K562 (cell line): ENCODE measurements around the gene ALPP. TPM values are rescaled to one million over a fixed set of nuclear protein-coding genes. Genes with fewer than 3 reads are reported as not detected.

Experiments used
- ATAC-seq: fragments of 200-7000 bp; cut with Tn5 transposase; 3 replicates; pipeline ENCODE4 v1.9.1; 2020; ENCODE audit warnings: moderate library complexity
- BruUV-seq: library from RNA; stranded (reverse); fragments of 400-500 nt; replicated peaks from 2 replicates; lab custom pipeline; 2021; lab: Mats Ljungman, UMichigan
- CTCF ChIA-PET: fragments of 300-600 bp; formaldehyde crosslinking; extraction: SDS; loops from one replicate; lab custom pipeline; 2021; ENCODE audit warnings: low intra/inter-chr PET ratio; lab: Yijun Ruan, JAX
- POLR2A ChIA-PET: fragments of 300-600, 350-650 bp; sonication (Branson Sonifier 250); formaldehyde crosslinking; extraction: SDS; loops from one replicate; lab custom pipeline; 2021; ENCODE audit warnings: antibody characterized with exemption, inconsistent platforms; lab: Yijun Ruan, JAX
- DNase-seq, 4 experiments: peaks; one replicate each; pipeline versions ENCODE4 v3.0.0 to v3.0.0-alpha.2; 2011 to 2018; ENCODE audit warnings: low spot score in 3 of 4, mixed read lengths in 3 of 4; ENCODE audit errors: extremely low read depth in 1 of 4
- FAIRE-seq: peaks from 2 replicates; lab custom pipeline; 2011; peaks lifted over from hg19 to GRCh38; lab: Jason Lieb, UNC
- H2AFZ ChIP-seq: 2 replicates; pipeline ENCODE4 v1.6.0; 2011; ENCODE audit warnings: low read depth, low read length, control low read depth, inconsistent platforms
- H3K27ac ChIP-seq: fragments of 200-600 bp; 3 replicates; pipeline ENCODE4 v1.8.0; 2011; ENCODE audit warnings: low read depth, mild to moderate bottlenecking, control low read depth, inconsistent platforms, low read length, moderate library complexity, mixed read lengths; ENCODE audit errors: extremely low read depth
- H3K27me3 ChIP-seq, 2 experiments: fragments of 300-600 bp in 1 of 2; 2 replicates in 1 of 2; 3 replicates in 1 of 2; pipeline versions ENCODE4 v1.6.0 to v1.8.0; 2011; ENCODE audit warnings: inconsistent platforms in 2 of 2, low read length in 2 of 2, mild to moderate bottlenecking in 1 of 2, mixed read lengths in 1 of 2, moderate library complexity in 1 of 2; ENCODE audit not compliant: control insufficient read depth in 2 of 2, insufficient read depth in 2 of 2
- H3K36me3 ChIP-seq: fragments of 300-600 bp; 3 replicates; pipeline ENCODE4 v1.8.0; 2011; ENCODE audit warnings: mild to moderate bottlenecking, low read length, inconsistent platforms; ENCODE audit not compliant: control insufficient read depth, insufficient read depth
- H3K4me1 ChIP-seq, 2 experiments: fragments of 200-600 bp in 1 of 2; replicated peaks in 1 of 2; 2 replicates in 1 of 2; 3 replicates in 1 of 2; pipeline versions ENCODE4 v1.5.1 to v1.8.0; 2011; ENCODE audit warnings: inconsistent platforms in 2 of 2, low read length in 2 of 2, mild to moderate bottlenecking in 1 of 2, mixed read lengths in 1 of 2, moderate library complexity in 1 of 2; ENCODE audit not compliant: control insufficient read depth in 2 of 2, insufficient read depth in 2 of 2
- H3K4me2 ChIP-seq: 2 replicates; pipeline ENCODE4 v1.6.1; 2011; ENCODE audit warnings: low read length, control low read depth, inconsistent platforms, mixed read lengths; ENCODE audit not compliant: insufficient read depth
- H3K4me3 ChIP-seq: fragments of 200-600 bp; sonication (generic), shearing (Covaris generic); 2 replicates; pipeline ENCODE4 v1.5.1; 2016; ENCODE audit warnings: control low read depth, inconsistent platforms
- H3K79me2 ChIP-seq: fragments of 200-600 bp; 3 replicates; pipeline ENCODE4 v1.8.0; 2011; ENCODE audit warnings: low read length, inconsistent platforms; ENCODE audit not compliant: control insufficient read depth, insufficient read depth
- H3K9ac ChIP-seq, 2 experiments: 2 replicates each; pipeline versions ENCODE4 v1.6.0 to v1.6.1; 2011; ENCODE audit warnings: low read depth in 2 of 2, low read length in 2 of 2, control low read depth in 1 of 2, inconsistent platforms in 1 of 2, mild to moderate bottlenecking in 1 of 2, mixed read lengths in 1 of 2; ENCODE audit not compliant: insufficient read depth in 1 of 2
- H3K9me1 ChIP-seq: one replicate; pipeline ENCODE4 v1.6.0; 2011; ENCODE audit warnings: inconsistent platforms, mild to moderate bottlenecking, low read length, moderate library complexity; ENCODE audit not compliant: control insufficient read depth, insufficient read depth
- H3K9me3 ChIP-seq: replicated peaks from 2 replicates; pipeline ENCODE4 v1.5.1; 2011; ENCODE audit warnings: low read depth, low read length, inconsistent platforms; ENCODE audit not compliant: control insufficient read depth, insufficient read depth
- H4K20me1 ChIP-seq: replicated peaks from 2 replicates; pipeline ENCODE4 v1.6.1; 2011; ENCODE audit warnings: low read length, inconsistent platforms, mixed read lengths; ENCODE audit not compliant: control insufficient read depth, insufficient read depth
- CAMTA2 ChIP-seq: fragments of 250-450 bp; sonication (Bioruptor Pico); conservative IDR thresholded peaks from 2 replicates; pipeline ENCODE4 v1.5.1; 2022
- ELF4 ChIP-seq: fragments of 450-650 bp; formaldehyde crosslinking; IDR thresholded peaks from 2 replicates; pipeline ENCODE4 v1.4.0; 2022; ENCODE audit warnings: missing genetic modification characterization
- FOSL1 ChIP-seq: fragments of 200-800 bp; sonication (Bioruptor generic); conservative IDR thresholded peaks from 2 replicates; pipeline ENCODE4 v1.6.1; 2016; ENCODE audit warnings: missing genetic modification characterization, missing compliant biosample characterization
- HBP1 ChIP-seq: fragments of 450-650 bp; formaldehyde crosslinking; IDR thresholded peaks from 2 replicates; pipeline ENCODE4 v1.4.0; 2022; ENCODE audit warnings: missing genetic modification characterization
- HOXB6 ChIP-seq: fragments of 250-450 bp; sonication (Bioruptor Pico); IDR thresholded peaks from 2 replicates; pipeline ENCODE4 v1.5.1; 2022; ENCODE audit warnings: mild to moderate bottlenecking, borderline replicate concordance
- MYBL2 ChIP-seq, 2 experiments: fragments of 450-650 bp in 1 of 2; sonication (generic) in 1 of 2; formaldehyde crosslinking in 1 of 2; IDR thresholded peaks; 2 replicates each; pipeline versions ENCODE4 v1.6.1 to v1.8.1; 2017 to 2022; ENCODE audit warnings: borderline replicate concordance in 1 of 2, inconsistent platforms in 1 of 2, low read depth in 1 of 2, mild to moderate bottlenecking in 1 of 2, missing genetic modification reagents in 1 of 2, moderate library complexity in 1 of 2
- NFE2L1 ChIP-seq: fragments of 450-650 bp; IDR thresholded peaks from 2 replicates; pipeline ENCODE4 v1.6.1; 2016; ENCODE audit warnings: missing genetic modification characterization, low read depth, mild to moderate bottlenecking, missing compliant biosample characterization, moderate library complexity, borderline replicate concordance
- PKNOX1 ChIP-seq: fragments of 450-650 bp; IDR thresholded peaks from 2 replicates; pipeline ENCODE4 v1.6.1; 2016
- RBBP5 ChIP-seq: fragments of 200-600 bp; sonication (generic); IDR thresholded peaks from 2 replicates; pipeline ENCODE4 v1.6.1; 2012; ENCODE audit warnings: borderline replicate concordance, mild to moderate bottlenecking, low read length, control low read depth, inconsistent platforms; ENCODE audit not compliant: insufficient read depth, poor library complexity, severe bottlenecking
- ZKSCAN3 ChIP-seq: fragments of 250-450 bp; sonication (Bioruptor Pico); IDR thresholded peaks from 2 replicates; pipeline ENCODE4 v1.4.0; 2020
- ZNF24 ChIP-seq: fragments of 450-650 bp; IDR thresholded peaks from 2 replicates; pipeline ENCODE4 v1.6.1; 2016
- WGBS: fragments of 100-300 bp; shearing (Covaris generic); methylation state at CpG from one replicate; pipeline ENCODE4 v1.1.6; 2016; ENCODE audit warnings: low coverage, mixed read lengths; ENCODE audit not compliant: insufficient coverage; ENCODE audit errors: missing lambda C conversion rate; 5-methylcytosine and 5-hydroxymethylcytosine counted together
- in situ Hi-C: fragments of 300-500 bp; cut with MboI; formaldehyde crosslinking; loops from 4 replicates; pipeline ENCODE4 v1.15.0; 2018; ENCODE audit warnings: inconsistent platforms, mixed read lengths
- intact Hi-C: fragments of 100-400 bp; cut with micrococcal nuclease; formaldehyde crosslinking; loops from 2 replicates; pipeline ENCODE4 v1.14.2; 2022
- polyA plus RNA-seq, 8 experiments: library from polyadenylated mRNA; depleted of rRNA in 4 of 8; stranded (reverse) in 5 of 8; unstranded in 3 of 8; fragments of >200 nt; fragmentation: Nextera tagmentation in 2 of 8; fragmentation: Illumina TruSeq in 1 of 8; extraction: Ambion mirVana in 2 of 8; extraction: Trizol in 1 of 8; gene quantifications; 2 replicates each; pipeline versions ENCODE4 v1.2.1 to v1.2.3, GENCODE V29; 2011 to 2014; ENCODE audit warnings: inconsistent platforms in 1 of 8, missing spikeins in 1 of 8
- total RNA-seq, 7 experiments: library from RNA; depleted of rRNA in 6 of 7; stranded (reverse); fragments of >200 nt in 6 of 7; fragmentation: Illumina TruSeq in 2 of 7; extraction: Trizol in 2 of 7; gene quantifications; 2 replicates each; pipeline versions ENCODE4 v1.2.1 to v1.2.3, GENCODE V29; 2011 to 2021; ENCODE audit warnings: low replicate concordance in 1 of 7

Gene ALPP
- total and polyA plus RNA-seq, 9 of the 15 experiments (the other 6 are each of a cell fraction or from before 2014, with no cell fraction given), result 0.03 TPM; not detected in 8

- TF ChIP-seq ZKSCAN3 (CRISPR knock-in tag), result no peak
- TF ChIP-seq RBBP5, result no peak
- TF ChIP-seq, all 486 proteins: peak for 0
Observed at GRCh38 chr2:232420073-232420454, 41.5 kb downstream of the ALPP start (continued).

GRCh38 chr2:232420463-232421188 lies 42.1 kb downstream of the ALPP start:
- in situ Hi-C loops, result no loop called here
- H3K4me1 ChIP-seq, result peaks cover 0 to 9% of the 10 kb centered on the region in 2 experiments; a peak in 2 of 5 replicates
- no peak for TF ChIP-seq FOSL1 (tag)
- no peak for TF ChIP-seq CAMTA2 (CRISPR knock-in tag)
- no peak for TF ChIP-seq HBP1 (CRISPR knock-in tag)
- TF ChIP-seq PKNOX1, result no peak
- no peak for TF ChIP-seq ELF4 (CRISPR knock-in tag)
- TF ChIP-seq HOXB6, result no peak
- TF ChIP-seq ZNF24, result no peak
- no peak for TF ChIP-seq MYBL2 (IDR thresholded peaks at IDR 0.05; ENCODE audit: low read depth)
- no peak for TF ChIP-seq MYBL2 (CRISPR knock-in tag; IDR thresholded peaks at IDR 0.05; ENCODE audit: borderline replicate concordance)
- no peak for TF ChIP-seq NFE2L1 (tag)
- intact Hi-C loops, result no loop called here
- H2AFZ ChIP-seq, result no peak overlapping the region
- no peaks in the 10 kb centered on the region for H4K20me1 ChIP-seq
- peaks cover 0 to 26% of the 10 kb centered on the region in 2 experiments; a peak in 3 of 5 replicates for H3K27me3 ChIP-seq
- H3K9me3 ChIP-seq, result no peaks in the 10 kb centered on the region
- H3K4me3 ChIP-seq, result no peak overlapping the region
- 41% methylated on average over 14 of the region's 79 CpGs for WGBS
- H3K27ac ChIP-seq, result no peak overlapping the region
- no peaks in the 10 kb centered on the region for H3K36me3 ChIP-seq
- no TSS peak for BruUV-seq
- no peak for ATAC-seq
- H3K9ac ChIP-seq, result no peak overlapping the region
- ChIA-PET POLR2A (no interaction called here), CTCF (no interaction called here)
- DNase-seq, result no peak
- no peak for FAIRE-seq
- no peaks in the 10 kb centered on the region for H3K79me2 ChIP-seq
- no peak overlapping the region for H3K4me2 ChIP-seq
- H3K9me1 ChIP-seq, result no peaks in the 10 kb centered on the region
